HEK293 (cell line): ENCODE results near the gene GNPTG.

Experiments used
- CTCF ChIA-PET: fragments of 350-600 bp; formaldehyde crosslinking; extraction: SDS; loops from one replicate; lab custom pipeline; 2021; ENCODE audit warnings: antibody characterized with exemption; lab: Yijun Ruan, JAX
- POLR2A ChIA-PET: fragments of 300-600 bp; formaldehyde crosslinking; extraction: SDS; loops from one replicate; lab custom pipeline; 2020; ENCODE audit warnings: antibody characterized with exemption, inconsistent platforms; lab: Yijun Ruan, JAX
- H3K27ac ChIP-seq: fragments of 200-500 bp; sonication (Bioruptor generic); 2 replicates; pipeline ENCODE4 v1.5.1; 2014; ENCODE audit warnings: low read depth, low read length, control low read depth, inconsistent platforms; ENCODE audit errors: extremely low read depth
- H3K36me3 ChIP-seq, 2 experiments: fragments of 200-500 bp in 1 of 2; sonication (Bioruptor generic) in 1 of 2; 1 replicate in 1 of 2; 2 replicates in 1 of 2; pipeline ENCODE4 v1.5.1; 2014 to 2017; ENCODE audit warnings: inconsistent platforms in 2 of 2, low read length in 2 of 2; ENCODE audit not compliant: control insufficient read depth in 2 of 2, insufficient read depth in 1 of 2
- H3K4me1 ChIP-seq: fragments of 200-500 bp; sonication (Bioruptor generic); 2 replicates; pipeline ENCODE4 v1.5.1; 2014; ENCODE audit warnings: mild to moderate bottlenecking, low read length, inconsistent platforms; ENCODE audit not compliant: control insufficient read depth, insufficient read depth
- H3K4me3 ChIP-seq: 2 replicates; pipeline ENCODE4 v1.5.1; 2011; ENCODE audit warnings: low read depth, mild to moderate bottlenecking, control low read depth, low read length, moderate library complexity
- H3K9me3 ChIP-seq: fragments of 200-500 bp; sonication (Bioruptor generic); 2 replicates; pipeline ENCODE4 v1.5.1; 2014; ENCODE audit warnings: low read depth, low read length, inconsistent platforms; ENCODE audit not compliant: control insufficient read depth, insufficient read depth
- HOXA7 ChIP-seq: sonication (generic); formaldehyde crosslinking; IDR thresholded peaks from 2 replicates; pipeline ENCODE4 v1.8.1; 2022; ENCODE audit warnings: missing genetic modification reagents, borderline replicate concordance
- SETDB1 ChIP-seq: IDR thresholded peaks from one replicate; pipeline ENCODE4 v1.6.1; 2017; ENCODE audit warnings: mild to moderate bottlenecking, low read length, moderate library complexity, mixed read lengths; ENCODE audit not compliant: insufficient read length
- SP3 ChIP-seq: fragments of 450-650 bp; formaldehyde crosslinking; IDR thresholded peaks from 2 replicates; pipeline ENCODE4 v1.5.1; 2016; ENCODE audit warnings: missing biosample characterization, missing genetic modification characterization
- ZBTB8A ChIP-seq: fragments of 450-650 bp; formaldehyde crosslinking; IDR thresholded peaks from 2 replicates; pipeline ENCODE4 v1.5.1; 2016; ENCODE audit warnings: missing biosample characterization, missing genetic modification characterization
- ZNF140 ChIP-seq: fragments of 450-650 bp; formaldehyde crosslinking; IDR thresholded peaks from 2 replicates; pipeline ENCODE4 v1.5.1; 2016; ENCODE audit warnings: missing biosample characterization, missing genetic modification characterization
- ZNF24 ChIP-seq: fragments of 450-650 bp; formaldehyde crosslinking; IDR thresholded peaks from 2 replicates; pipeline ENCODE4 v1.5.1; 2016; ENCODE audit warnings: missing biosample characterization, missing genetic modification characterization
- ZNF311 ChIP-seq: fragments of 450-650 bp; formaldehyde crosslinking; IDR thresholded peaks from 2 replicates; pipeline ENCODE4 v1.5.1; 2017; ENCODE audit warnings: missing biosample characterization, missing genetic modification characterization, borderline replicate concordance
- ZNF335 ChIP-seq: fragments of 450-650 bp; formaldehyde crosslinking; conservative IDR thresholded peaks from 2 replicates; pipeline ENCODE4 v1.5.1; 2016; ENCODE audit warnings: missing biosample characterization, missing genetic modification characterization
- ZNF433 ChIP-seq: fragments of 450-650 bp; formaldehyde crosslinking; IDR thresholded peaks from 2 replicates; pipeline ENCODE4 v1.5.1; 2016; ENCODE audit warnings: missing biosample characterization, missing genetic modification characterization, low read depth
- ZNF561 ChIP-seq: fragments of 450-650 bp; IDR thresholded peaks from 2 replicates; pipeline ENCODE4 v1.5.1; 2018; ENCODE audit warnings: missing biosample characterization, missing genetic modification characterization, borderline replicate concordance
- ZNF626 ChIP-seq: fragments of 450-650 bp; sonication (Bioruptor Pico); formaldehyde crosslinking; IDR thresholded peaks from 2 replicates; pipeline ENCODE4 v1.5.1; 2018; ENCODE audit warnings: missing biosample characterization, missing genetic modification characterization, inconsistent platforms
- ZNF658 ChIP-seq: fragments of 450-650 bp; formaldehyde crosslinking; IDR thresholded peaks from 2 replicates; pipeline ENCODE4; 2016; ENCODE audit warnings: missing biosample characterization, missing genetic modification characterization
- ZNF76 ChIP-seq: fragments of 450-650 bp; formaldehyde crosslinking; IDR thresholded peaks from 2 replicates; pipeline ENCODE4; 2016; ENCODE audit warnings: low read depth, missing biosample characterization, missing genetic modification characterization, borderline replicate concordance
- ZNF777 ChIP-seq: fragments of 450-650 bp; formaldehyde crosslinking; IDR thresholded peaks from 2 replicates; pipeline ENCODE4 v1.5.1; 2017; ENCODE audit warnings: missing biosample characterization, missing genetic modification characterization, borderline replicate concordance
- ZNF792 ChIP-seq: fragments of 450-650 bp; formaldehyde crosslinking; IDR thresholded peaks from 2 replicates; pipeline ENCODE4 v1.5.1; 2016; ENCODE audit warnings: missing biosample characterization, missing genetic modification characterization
- ZSCAN30 ChIP-seq: fragments of 450-650 bp; IDR thresholded peaks from 2 replicates; pipeline ENCODE4 v1.5.1; 2018; ENCODE audit warnings: missing biosample characterization, mild to moderate bottlenecking, missing genetic modification characterization, moderate library complexity
- TF ChIP-seq, protein P1 (sequence below): fragments of 450-650 bp; IDR thresholded peaks from 2 replicates; pipeline ENCODE4 v1.5.1; 2018; ENCODE audit warnings: missing biosample characterization, mild to moderate bottlenecking, missing genetic modification characterization
- TF ChIP-seq, protein P2 (sequence below): fragments of 450-650 bp; formaldehyde crosslinking; IDR thresholded peaks from 2 replicates; pipeline ENCODE4 v1.5.1; 2016; ENCODE audit warnings: missing biosample characterization, missing genetic modification characterization
- TF ChIP-seq, protein P3 (sequence below): fragments of 450-650 bp; formaldehyde crosslinking; IDR thresholded peaks from 2 replicates; pipeline ENCODE4 v1.5.1; 2017; ENCODE audit warnings: missing biosample characterization, missing genetic modification characterization

Gene GNPTG

DNA sequence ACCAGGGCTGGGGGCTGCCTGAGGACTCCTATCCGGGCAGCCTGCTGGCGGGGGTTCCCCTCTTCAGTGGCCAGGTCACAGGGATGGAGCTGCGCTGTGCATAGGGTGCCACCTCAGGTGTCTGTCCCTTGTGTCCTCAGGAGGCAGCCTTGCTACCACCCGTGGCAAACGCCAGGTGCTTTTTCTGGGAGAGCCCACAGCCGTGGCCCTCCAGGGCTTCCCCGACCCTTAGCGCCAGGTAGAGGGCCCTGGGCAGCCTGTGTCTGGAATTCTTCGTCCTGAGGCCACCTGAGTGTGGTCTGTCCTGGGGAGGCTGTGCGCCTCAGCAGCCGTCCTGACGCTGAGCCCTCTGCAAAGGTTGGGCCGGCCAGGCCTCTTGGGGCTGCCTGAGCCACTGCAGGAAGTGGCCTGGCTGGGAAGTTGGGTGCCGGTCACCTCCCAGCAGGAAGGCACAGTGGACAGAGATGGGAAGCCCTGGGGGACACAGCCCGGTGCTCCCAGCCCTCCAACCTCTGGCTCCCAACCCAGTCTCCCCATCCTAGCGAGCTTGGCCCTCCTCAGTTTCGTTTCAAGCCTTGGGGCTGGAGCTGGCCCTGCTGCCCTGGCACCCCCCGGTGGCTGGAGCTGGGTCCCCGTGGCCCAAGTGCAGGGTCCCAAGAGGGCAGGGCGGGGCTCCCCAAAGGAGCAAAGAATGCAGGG lies 25.9 kb upstream of the GNPTG start (continued):
- TF ChIP-seq, protein P1, sequence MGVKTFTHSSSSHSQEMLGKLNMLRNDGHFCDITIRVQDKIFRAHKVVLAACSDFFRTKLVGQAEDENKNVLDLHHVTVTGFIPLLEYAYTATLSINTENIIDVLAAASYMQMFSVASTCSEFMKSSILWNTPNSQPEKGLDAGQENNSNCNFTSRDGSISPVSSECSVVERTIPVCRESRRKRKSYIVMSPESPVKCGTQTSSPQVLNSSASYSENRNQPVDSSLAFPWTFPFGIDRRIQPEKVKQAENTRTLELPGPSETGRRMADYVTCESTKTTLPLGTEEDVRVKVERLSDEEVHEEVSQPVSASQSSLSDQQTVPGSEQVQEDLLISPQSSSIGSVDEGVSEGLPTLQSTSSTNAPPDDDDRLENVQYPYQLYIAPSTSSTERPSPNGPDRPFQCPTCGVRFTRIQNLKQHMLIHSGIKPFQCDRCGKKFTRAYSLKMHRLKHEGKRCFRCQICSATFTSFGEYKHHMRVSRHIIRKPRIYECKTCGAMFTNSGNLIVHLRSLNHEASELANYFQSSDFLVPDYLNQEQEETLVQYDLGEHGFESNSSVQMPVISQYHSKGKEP (tag by site-specific recombination) = no peak
- no peak for TF ChIP-seq SP3
- no peak for TF ChIP-seq ZNF335 (tag by site-specific recombination)
- no peak for TF ChIP-seq ZNF24
- TF ChIP-seq ZNF76 (tag by site-specific recombination) = no peak
- TF ChIP-seq ZNF626 = no peak
- TF ChIP-seq, protein P2, sequence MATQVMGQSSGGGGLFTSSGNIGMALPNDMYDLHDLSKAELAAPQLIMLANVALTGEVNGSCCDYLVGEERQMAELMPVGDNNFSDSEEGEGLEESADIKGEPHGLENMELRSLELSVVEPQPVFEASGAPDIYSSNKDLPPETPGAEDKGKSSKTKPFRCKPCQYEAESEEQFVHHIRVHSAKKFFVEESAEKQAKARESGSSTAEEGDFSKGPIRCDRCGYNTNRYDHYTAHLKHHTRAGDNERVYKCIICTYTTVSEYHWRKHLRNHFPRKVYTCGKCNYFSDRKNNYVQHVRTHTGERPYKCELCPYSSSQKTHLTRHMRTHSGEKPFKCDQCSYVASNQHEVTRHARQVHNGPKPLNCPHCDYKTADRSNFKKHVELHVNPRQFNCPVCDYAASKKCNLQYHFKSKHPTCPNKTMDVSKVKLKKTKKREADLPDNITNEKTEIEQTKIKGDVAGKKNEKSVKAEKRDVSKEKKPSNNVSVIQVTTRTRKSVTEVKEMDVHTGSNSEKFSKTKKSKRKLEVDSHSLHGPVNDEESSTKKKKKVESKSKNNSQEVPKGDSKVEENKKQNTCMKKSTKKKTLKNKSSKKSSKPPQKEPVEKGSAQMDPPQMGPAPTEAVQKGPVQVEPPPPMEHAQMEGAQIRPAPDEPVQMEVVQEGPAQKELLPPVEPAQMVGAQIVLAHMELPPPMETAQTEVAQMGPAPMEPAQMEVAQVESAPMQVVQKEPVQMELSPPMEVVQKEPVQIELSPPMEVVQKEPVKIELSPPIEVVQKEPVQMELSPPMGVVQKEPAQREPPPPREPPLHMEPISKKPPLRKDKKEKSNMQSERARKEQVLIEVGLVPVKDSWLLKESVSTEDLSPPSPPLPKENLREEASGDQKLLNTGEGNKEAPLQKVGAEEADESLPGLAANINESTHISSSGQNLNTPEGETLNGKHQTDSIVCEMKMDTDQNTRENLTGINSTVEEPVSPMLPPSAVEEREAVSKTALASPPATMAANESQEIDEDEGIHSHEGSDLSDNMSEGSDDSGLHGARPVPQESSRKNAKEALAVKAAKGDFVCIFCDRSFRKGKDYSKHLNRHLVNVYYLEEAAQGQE = no peak
- TF ChIP-seq, protein P3, sequence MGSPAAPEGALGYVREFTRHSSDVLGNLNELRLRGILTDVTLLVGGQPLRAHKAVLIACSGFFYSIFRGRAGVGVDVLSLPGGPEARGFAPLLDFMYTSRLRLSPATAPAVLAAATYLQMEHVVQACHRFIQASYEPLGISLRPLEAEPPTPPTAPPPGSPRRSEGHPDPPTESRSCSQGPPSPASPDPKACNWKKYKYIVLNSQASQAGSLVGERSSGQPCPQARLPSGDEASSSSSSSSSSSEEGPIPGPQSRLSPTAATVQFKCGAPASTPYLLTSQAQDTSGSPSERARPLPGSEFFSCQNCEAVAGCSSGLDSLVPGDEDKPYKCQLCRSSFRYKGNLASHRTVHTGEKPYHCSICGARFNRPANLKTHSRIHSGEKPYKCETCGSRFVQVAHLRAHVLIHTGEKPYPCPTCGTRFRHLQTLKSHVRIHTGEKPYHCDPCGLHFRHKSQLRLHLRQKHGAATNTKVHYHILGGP (tag by site-specific recombination) = no peak
- TF ChIP-seq ZNF433 = no peak

DNA sequence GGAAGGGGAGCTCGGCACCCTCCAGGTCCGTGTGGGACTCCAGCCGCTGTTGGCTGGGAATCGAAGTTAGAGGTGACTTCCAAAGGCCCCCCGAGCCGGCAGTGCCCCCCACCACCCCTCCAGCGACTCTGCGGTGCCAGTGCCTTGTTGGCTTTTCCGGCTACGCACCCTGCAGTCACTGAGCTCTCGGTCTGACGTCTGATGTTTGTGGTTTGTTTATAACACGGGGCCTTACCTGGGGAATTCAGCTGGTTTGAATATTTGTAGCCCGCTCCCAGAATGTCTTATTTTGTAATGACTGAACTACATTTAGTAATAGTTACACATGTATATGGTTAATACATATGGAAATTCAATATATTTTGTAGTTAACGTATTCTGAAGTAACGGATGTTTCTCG lies 25.3 kb upstream of the GNPTG start:
- Histone ChIP-seq H3K36me3 (peaks cover 10 to 23% of the 10 kb centered on the region in 2 experiments; a peak in 2 of 3 replicates), H3K27ac (no peak overlapping the region), H3K4me3 (no peak overlapping the region), H3K9me3 (no peaks in the 10 kb centered on the region)
- POLR2A ChIA-PET = interaction anchor here (0.6 to 1.8 kb wide), 6 partner anchors 9 to 563 kb away, joined by 3 to 7 read pairs (median 4); no protein-coding TSS in a partner anchor
- no peak for TF ChIP-seq ZNF24
- TF ChIP-seq SETDB1 = no peak
- TF ChIP-seq ZNF140 (tag by site-specific recombination) = no peak
- TF ChIP-seq ZNF792 = no peak
- TF ChIP-seq ZBTB8A (tag by site-specific recombination) = no peak
- TF ChIP-seq ZNF311 (tag by site-specific recombination) = no peak
- TF ChIP-seq ZNF658 (tag by site-specific recombination) = no peak
- TF ChIP-seq ZNF777 (tag by site-specific recombination) = no peak
- no peak for TF ChIP-seq HOXA7 (CRISPR knock-in tag)
- TF ChIP-seq ZSCAN30 (tag by site-specific recombination) = no peak
- no peak for TF ChIP-seq ZNF561 (tag by site-specific recombination)
- TF ChIP-seq, all 188 proteins: peak for 0
- H3K4me1 ChIP-seq = no peaks in the 10 kb centered on the region
- CTCF ChIA-PET = interaction anchor here (0.6 kb wide), 1 partner anchor 82 kb away, joined by 3 read pairs; no protein-coding TSS in a partner anchor
